ENCODE measurements around the gene KLF15. TPM values are rescaled to one million over a fixed set of nuclear protein-coding genes. Genes with fewer than 3 reads are reported as not detected.

Gene KLF15
- polyA plus RNA-seq, 2 of the 4 experiments (the other 2 are of a cell fraction): not detected

DNA sequence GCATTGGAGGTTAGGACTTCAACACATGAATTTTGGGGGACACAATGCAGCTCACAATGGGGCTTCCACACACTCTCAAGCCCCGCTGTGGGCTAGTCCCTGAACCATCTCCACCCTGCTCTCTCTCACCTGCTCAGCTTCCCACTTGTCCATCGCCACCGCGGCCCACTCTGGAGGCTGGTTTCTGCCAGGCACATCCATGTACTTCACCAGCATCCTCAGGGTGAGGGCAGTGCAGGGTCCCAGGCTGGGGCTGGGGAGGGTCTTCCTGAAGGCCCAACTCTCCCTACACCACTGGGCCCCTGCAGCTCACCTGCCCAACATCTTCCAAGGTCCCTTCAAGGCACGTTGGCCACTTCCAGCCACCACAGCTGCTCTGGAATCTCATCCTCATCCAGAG lies 46.4 kb downstream of the KLF15 start (continued):
- TF ChIP-seq, protein P1, sequence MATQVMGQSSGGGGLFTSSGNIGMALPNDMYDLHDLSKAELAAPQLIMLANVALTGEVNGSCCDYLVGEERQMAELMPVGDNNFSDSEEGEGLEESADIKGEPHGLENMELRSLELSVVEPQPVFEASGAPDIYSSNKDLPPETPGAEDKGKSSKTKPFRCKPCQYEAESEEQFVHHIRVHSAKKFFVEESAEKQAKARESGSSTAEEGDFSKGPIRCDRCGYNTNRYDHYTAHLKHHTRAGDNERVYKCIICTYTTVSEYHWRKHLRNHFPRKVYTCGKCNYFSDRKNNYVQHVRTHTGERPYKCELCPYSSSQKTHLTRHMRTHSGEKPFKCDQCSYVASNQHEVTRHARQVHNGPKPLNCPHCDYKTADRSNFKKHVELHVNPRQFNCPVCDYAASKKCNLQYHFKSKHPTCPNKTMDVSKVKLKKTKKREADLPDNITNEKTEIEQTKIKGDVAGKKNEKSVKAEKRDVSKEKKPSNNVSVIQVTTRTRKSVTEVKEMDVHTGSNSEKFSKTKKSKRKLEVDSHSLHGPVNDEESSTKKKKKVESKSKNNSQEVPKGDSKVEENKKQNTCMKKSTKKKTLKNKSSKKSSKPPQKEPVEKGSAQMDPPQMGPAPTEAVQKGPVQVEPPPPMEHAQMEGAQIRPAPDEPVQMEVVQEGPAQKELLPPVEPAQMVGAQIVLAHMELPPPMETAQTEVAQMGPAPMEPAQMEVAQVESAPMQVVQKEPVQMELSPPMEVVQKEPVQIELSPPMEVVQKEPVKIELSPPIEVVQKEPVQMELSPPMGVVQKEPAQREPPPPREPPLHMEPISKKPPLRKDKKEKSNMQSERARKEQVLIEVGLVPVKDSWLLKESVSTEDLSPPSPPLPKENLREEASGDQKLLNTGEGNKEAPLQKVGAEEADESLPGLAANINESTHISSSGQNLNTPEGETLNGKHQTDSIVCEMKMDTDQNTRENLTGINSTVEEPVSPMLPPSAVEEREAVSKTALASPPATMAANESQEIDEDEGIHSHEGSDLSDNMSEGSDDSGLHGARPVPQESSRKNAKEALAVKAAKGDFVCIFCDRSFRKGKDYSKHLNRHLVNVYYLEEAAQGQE (IDR thresholded peaks at IDR 0.05): no peak
- TF ChIP-seq, protein P2, sequence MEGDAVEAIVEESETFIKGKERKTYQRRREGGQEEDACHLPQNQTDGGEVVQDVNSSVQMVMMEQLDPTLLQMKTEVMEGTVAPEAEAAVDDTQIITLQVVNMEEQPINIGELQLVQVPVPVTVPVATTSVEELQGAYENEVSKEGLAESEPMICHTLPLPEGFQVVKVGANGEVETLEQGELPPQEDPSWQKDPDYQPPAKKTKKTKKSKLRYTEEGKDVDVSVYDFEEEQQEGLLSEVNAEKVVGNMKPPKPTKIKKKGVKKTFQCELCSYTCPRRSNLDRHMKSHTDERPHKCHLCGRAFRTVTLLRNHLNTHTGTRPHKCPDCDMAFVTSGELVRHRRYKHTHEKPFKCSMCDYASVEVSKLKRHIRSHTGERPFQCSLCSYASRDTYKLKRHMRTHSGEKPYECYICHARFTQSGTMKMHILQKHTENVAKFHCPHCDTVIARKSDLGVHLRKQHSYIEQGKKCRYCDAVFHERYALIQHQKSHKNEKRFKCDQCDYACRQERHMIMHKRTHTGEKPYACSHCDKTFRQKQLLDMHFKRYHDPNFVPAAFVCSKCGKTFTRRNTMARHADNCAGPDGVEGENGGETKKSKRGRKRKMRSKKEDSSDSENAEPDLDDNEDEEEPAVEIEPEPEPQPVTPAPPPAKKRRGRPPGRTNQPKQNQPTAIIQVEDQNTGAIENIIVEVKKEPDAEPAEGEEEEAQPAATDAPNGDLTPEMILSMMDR (IDR thresholded peaks at IDR 0.05): no peak

DNA sequence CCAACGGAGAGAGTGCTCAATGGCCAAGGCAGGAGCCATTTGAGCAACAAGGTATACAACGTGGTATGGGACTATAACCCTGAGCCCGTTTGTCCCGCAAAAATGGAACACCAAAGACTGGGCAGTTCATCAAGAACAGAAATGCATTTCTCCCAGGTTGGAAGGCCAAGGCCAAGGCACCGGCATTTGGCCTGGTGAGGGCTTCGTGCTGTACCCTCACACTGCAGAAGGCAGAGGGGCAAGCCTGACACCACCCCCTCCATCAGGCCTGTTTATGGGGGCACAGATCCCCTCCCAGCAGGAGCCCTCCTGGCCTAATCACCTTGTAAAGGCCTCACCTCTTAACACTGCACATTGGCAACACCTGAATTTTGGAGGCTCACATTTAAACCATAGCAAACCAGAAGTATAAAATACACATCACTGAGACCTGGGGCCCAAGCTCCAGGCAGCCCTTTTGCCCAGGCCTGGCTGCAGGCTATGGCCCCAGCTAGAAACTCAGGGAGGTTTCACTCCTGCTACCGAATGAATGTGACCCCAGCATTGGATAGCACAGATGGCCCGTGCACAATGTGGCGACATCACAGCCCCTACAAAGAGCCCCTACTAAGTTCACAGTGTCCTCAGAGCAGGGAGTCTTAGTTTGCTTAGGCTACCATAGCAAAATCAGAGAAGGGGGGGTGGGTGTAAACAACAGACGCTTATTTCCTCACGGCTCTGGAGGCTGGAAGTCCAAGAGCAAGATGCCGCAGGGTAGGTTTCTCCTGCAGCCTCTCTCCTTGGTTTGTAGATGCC lies 47.1 kb downstream of the KLF15 start:
- Histone ChIP-seq H3K9me3 (no peaks in the 10 kb centered on the region), H3K4me2 (no peak overlapping the region), H3K27ac (no peak overlapping the region), H3K4me3 (no peak overlapping the region), H3K4me1 (no peaks in the 10 kb centered on the region)
- no peak for TF ChIP-seq CBX2 (IDR thresholded peaks at IDR 0.05; ENCODE audit: borderline replicate concordance, low read depth)
- TF ChIP-seq ESRRA (IDR thresholded peaks at IDR 0.05; ENCODE audit: borderline replicate concordance, low read length): no peak
- no peak for TF ChIP-seq FOSL2 (IDR thresholded peaks at IDR 0.05)
- no peak for TF ChIP-seq FOSL2 (CRISPR knock-in tag; IDR thresholded peaks at IDR 0.05)
- TF ChIP-seq JUN (IDR thresholded peaks at IDR 0.05): no peak
- TF ChIP-seq, protein P1 (IDR thresholded peaks at IDR 0.05): no peak
- WGBS (ENCODE audit: missing lambda C conversion rate): 75% methylated on average over 10 of the region's 12 CpGs
- DNase-seq (ENCODE audit: low read depth in 1 of 2, low spot score in 1 of 2) (no peak), ATAC-seq (no peak), FAIRE-seq (no peak)
- CTCF ChIA-PET: no interaction called here
- POLR2A ChIA-PET: no interaction called here

DNA sequence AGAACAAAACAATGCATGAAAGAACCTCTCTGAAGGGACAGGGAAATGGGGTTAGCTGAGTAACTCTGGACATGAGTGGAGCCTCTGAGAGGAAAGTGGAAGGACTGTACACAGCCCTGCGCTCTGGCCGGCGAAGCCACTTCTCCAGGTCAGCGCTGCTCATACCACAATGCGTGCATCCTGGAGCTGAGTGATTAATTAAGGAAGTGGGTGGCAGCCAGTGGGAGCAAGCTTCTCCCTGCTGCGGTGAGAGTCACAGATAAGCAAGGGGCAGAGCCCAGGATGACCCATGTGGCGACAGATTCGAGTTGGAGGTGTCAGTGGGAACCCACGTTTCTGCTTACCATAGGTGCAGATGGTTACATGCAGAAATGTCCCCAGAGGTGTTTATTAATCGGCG lies 48.0 kb downstream of the KLF15 start:
- Histone ChIP-seq H3K9me3 (no peaks in the 10 kb centered on the region), H3K4me2 (no peak overlapping the region), H3K27ac (no peak overlapping the region), H3K4me3 (no peak overlapping the region), H3K4me1 (no peaks in the 10 kb centered on the region)
- WGBS (ENCODE audit: missing lambda C conversion rate): 96% methylated on average over 6 of the region's 11 CpGs
- ATAC-seq: no peak
- FAIRE-seq: no peak
- no peak for DNase-seq (ENCODE audit: low read depth in 1 of 2, low spot score in 1 of 2)
- CTCF ChIA-PET: no interaction called here
- POLR2A ChIA-PET: no interaction called here
- TF ChIP-seq PHF8 (IDR thresholded peaks at IDR 0.05; ENCODE audit: borderline replicate concordance, low read depth) (no peak), RAD21 (conservative IDR thresholded peaks at IDR 0.05 in 1 of 2, IDR thresholded peaks at IDR 0.05 in 1 of 2) (no peak), JUN (IDR thresholded peaks at IDR 0.05) (no peak), KDM1A (IDR thresholded peaks at IDR 0.05; ENCODE audit: low read depth) (no peak), FOSB (CRISPR knock-in tag; IDR thresholded peaks at IDR 0.05) (no peak)
- TF ChIP-seq, protein P3, sequence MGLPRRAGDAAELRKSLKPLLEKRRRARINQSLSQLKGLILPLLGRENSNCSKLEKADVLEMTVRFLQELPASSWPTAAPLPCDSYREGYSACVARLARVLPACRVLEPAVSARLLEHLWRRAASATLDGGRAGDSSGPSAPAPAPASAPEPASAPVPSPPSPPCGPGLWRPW (IDR thresholded peaks at IDR 0.05): no peak
- TF ChIP-seq, protein P4, sequence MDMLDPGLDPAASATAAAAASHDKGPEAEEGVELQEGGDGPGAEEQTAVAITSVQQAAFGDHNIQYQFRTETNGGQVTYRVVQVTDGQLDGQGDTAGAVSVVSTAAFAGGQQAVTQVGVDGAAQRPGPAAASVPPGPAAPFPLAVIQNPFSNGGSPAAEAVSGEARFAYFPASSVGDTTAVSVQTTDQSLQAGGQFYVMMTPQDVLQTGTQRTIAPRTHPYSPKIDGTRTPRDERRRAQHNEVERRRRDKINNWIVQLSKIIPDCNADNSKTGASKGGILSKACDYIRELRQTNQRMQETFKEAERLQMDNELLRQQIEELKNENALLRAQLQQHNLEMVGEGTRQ (IDR thresholded peaks at IDR 0.05): no peak
- TF ChIP-seq, protein P5, sequence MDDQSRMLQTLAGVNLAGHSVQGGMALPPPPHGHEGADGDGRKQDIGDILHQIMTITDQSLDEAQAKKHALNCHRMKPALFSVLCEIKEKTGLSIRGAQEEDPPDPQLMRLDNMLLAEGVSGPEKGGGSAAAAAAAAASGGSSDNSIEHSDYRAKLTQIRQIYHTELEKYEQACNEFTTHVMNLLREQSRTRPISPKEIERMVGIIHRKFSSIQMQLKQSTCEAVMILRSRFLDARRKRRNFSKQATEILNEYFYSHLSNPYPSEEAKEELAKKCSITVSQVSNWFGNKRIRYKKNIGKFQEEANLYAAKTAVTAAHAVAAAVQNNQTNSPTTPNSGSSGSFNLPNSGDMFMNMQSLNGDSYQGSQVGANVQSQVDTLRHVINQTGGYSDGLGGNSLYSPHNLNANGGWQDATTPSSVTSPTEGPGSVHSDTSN (IDR thresholded peaks at IDR 0.05): no peak
- TF ChIP-seq, protein P6, sequence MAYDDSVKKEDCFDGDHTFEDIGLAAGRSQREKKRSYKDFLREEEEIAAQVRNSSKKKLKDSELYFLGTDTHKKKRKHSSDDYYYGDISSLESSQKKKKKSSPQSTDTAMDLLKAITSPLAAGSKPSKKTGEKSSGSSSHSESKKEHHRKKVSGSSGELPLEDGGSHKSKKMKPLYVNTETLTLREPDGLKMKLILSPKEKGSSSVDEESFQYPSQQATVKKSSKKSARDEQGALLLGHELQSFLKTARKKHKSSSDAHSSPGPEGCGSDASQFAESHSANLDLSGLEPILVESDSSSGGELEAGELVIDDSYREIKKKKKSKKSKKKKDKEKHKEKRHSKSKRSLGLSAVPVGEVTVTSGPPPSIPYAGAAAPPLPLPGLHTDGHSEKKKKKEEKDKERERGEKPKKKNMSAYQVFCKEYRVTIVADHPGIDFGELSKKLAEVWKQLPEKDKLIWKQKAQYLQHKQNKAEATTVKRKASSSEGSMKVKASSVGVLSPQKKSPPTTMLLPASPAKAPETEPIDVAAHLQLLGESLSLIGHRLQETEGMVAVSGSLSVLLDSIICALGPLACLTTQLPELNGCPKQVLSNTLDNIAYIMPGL (CRISPR knock-in tag; IDR thresholded peaks at IDR 0.05; ENCODE audit: borderline replicate concordance): no peak
